Lower lobe of right lung (tissue), 2 donors: Measurements from ENCODE around the gene SMARCB1. TPM values are rescaled to one million over a fixed set of nuclear protein-coding genes. Genes with fewer than 3 reads are reported as not detected.

Experiments
- ATAC-seq, 2 donors: fragments of 200-7000 bp; cut with Tn5 transposase; one replicate each; pipeline ENCODE4 v1.9.1; 2020 to 2022; ENCODE audit warnings: mild to moderate bottlenecking in 2 of 2, moderate library complexity in 2 of 2
- DNase-seq: peaks from one replicate; pipeline ENCODE4 v3.0.0-alpha.2; 2020
- H3K27ac ChIP-seq: fragments of 200-600 bp; one replicate; pipeline ENCODE4 v1.8.0; 2022
- H3K27me3 ChIP-seq: fragments of 200-600 bp; one replicate; pipeline ENCODE4 v1.8.0; 2022; ENCODE audit warnings: low read depth
- H3K36me3 ChIP-seq: fragments of 200-600 bp; one replicate; pipeline ENCODE4 v1.8.0; 2022; ENCODE audit warnings: mild to moderate bottlenecking
- H3K4me1 ChIP-seq: fragments of 200-600 bp; one replicate; pipeline ENCODE4 v1.8.0; 2022
- H3K4me3 ChIP-seq: fragments of 200-600 bp; one replicate; pipeline ENCODE4 v1.8.0; 2022; ENCODE audit warnings: mild to moderate bottlenecking
- H3K9me3 ChIP-seq: fragments of 200-600 bp; one replicate; pipeline ENCODE4 v1.8.0; 2022
- intact Hi-C: fragments of 100-400 bp; cut with DNase I; formaldehyde crosslinking; loops from one replicate; pipeline ENCODE4 v1.11.0; 2022
- total RNA-seq: library from RNA; stranded (reverse); fragmentation: NEBNext Ultra II Directional; extraction: Animal tissue kit (Norgen Biotek cat#: 25700); gene quantifications from one replicate; pipeline ENCODE4 v1.2.1, GENCODE V29; 2021
- TF ChIP-seq, protein P1 (sequence below): fragments of 200-600 bp; IDR thresholded peaks from one replicate; pipeline ENCODE4 v1.8.0; 2022; ENCODE audit warnings: antibody characterized with exemption, mild to moderate bottlenecking
- donor health status: DM: no; HTN: yes; CAD: no; lungs with severe emphysema.

Gene SMARCB1
- total RNA-seq, 1 donor from 2014 or later, result 61.3 TPM

DNA sequence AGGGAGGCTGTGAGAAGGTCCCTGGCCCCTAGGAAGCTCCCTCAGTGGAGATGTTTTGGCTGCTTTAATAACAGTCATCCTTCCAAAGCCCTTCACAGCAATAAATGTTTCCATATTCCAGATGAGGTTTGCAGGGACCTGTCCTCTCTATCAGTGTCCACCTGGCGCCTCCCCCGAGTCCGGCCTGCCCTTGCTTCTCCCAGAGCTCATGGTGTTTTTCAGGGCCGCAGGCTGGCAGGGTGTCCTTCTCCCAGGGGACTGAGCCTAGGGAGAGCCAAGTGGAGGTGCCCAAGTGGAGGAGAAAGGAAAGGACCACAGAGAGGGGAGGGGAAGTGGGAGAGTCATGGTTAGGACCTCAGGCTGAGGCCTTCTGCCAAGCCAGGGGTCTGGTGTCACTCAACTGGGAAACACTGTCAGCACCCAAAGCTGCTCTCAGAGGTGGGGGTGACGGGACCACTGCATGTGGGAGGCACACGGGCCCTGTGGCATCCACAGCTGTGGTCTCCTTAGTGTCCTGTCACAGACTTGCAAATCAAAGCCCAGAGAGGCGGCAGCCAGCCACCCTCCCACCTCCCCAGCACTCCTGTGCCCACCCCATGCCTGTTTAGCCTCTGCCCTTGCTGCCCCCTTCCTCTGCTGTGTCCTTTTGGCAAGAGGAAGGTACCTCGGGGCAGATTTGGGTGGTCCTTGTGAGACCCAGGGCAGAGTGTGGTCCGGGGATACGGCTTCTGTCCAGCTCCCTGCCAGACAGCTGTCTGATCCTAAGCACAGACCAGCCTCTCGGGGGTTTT, 45.7 kb downstream of the SMARCB1 start:
- ATAC-seq (no peak), DNase-seq (peak; percentile 28)
- no peak overlapping the region for H3K4me3 ChIP-seq
- intact Hi-C loops, result no loop called here
- H3K27ac ChIP-seq, result no peak overlapping the region
- H3K4me1 ChIP-seq, result no peaks in the 10 kb centered on the region
- TF ChIP-seq, protein P1, sequence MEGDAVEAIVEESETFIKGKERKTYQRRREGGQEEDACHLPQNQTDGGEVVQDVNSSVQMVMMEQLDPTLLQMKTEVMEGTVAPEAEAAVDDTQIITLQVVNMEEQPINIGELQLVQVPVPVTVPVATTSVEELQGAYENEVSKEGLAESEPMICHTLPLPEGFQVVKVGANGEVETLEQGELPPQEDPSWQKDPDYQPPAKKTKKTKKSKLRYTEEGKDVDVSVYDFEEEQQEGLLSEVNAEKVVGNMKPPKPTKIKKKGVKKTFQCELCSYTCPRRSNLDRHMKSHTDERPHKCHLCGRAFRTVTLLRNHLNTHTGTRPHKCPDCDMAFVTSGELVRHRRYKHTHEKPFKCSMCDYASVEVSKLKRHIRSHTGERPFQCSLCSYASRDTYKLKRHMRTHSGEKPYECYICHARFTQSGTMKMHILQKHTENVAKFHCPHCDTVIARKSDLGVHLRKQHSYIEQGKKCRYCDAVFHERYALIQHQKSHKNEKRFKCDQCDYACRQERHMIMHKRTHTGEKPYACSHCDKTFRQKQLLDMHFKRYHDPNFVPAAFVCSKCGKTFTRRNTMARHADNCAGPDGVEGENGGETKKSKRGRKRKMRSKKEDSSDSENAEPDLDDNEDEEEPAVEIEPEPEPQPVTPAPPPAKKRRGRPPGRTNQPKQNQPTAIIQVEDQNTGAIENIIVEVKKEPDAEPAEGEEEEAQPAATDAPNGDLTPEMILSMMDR, result no peak
- H3K27me3 ChIP-seq, result no peaks in the 10 kb centered on the region
- no peaks in the 10 kb centered on the region for H3K9me3 ChIP-seq
- H3K36me3 ChIP-seq, result peaks cover 83% of the 10 kb centered on the region

DNA sequence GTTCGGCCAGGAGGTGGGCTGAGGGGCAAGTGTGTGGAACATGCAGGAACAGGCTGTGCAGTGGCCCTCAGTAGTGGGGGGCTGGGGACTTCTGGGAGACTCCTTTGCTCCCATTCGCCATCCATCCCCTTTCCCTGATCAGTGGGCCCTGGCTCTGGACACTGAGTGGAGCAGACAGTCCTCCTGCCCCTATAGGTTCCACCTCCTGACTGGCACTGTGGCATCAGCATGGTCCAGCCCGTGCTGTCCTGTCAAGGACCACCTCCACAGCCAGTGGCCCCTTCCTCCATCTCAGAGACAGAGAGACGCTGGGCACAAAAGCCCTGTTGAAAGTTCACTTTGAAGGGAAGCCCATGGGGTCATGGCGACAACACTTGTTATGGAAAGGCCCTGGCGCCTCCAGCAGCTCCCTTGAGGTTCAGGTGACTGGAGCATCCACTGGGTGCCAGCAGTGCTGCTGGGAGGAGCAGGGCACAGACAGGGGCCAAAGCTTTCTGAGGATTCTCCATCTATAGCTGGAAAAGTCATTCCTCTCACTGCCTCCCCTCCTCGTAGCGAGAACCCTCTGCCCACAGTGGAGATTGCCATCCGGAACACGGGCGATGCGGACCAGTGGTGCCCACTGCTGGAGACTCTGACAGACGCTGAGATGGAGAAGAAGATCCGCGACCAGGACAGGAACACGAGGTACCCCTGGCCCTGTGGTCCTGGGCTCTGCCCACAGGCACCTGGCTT, 46.4 kb downstream of the SMARCB1 start:
- Histone ChIP-seq H3K27me3 (no peaks in the 10 kb centered on the region), H3K4me1 (peaks cover 5% of the 10 kb centered on the region), H3K4me3 (no peak overlapping the region), H3K36me3 (peaks cover 76% of the 10 kb centered on the region), H3K9me3 (no peaks in the 10 kb centered on the region), H3K27ac (no peak overlapping the region)
- TF ChIP-seq, protein P1, result no peak
- intact Hi-C loops, result no loop called here
- no peak for ATAC-seq
- peak; percentile 20 for DNase-seq

DNA sequence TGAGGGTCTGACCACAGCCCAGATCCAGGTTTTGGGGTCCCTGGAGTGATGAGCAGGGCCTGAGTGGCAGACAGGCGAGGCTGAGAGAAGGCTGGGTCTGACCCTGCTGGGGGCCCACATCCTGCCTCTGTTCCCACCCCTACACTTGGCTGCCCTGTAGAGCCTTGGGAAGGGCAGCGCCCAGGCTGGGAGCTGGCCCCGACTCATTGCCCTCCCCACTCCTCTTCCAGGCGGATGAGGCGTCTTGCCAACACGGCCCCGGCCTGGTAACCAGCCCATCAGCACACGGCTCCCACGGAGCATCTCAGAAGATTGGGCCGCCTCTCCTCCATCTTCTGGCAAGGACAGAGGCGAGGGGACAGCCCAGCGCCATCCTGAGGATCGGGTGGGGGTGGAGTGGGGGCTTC, 47.1 kb downstream of the SMARCB1 start:
- Histone ChIP-seq H3K27ac (no peak overlapping the region), H3K27me3 (no peaks in the 10 kb centered on the region), H3K36me3 (peaks cover 68% of the 10 kb centered on the region), H3K9me3 (no peaks in the 10 kb centered on the region), H3K4me1 (peaks cover 12% of the 10 kb centered on the region), H3K4me3 (no peak overlapping the region)
- ATAC-seq (no peak), DNase-seq (peak; percentile 38)
- TF ChIP-seq, protein P1, result no peak
- intact Hi-C loops, result no loop called here

DNA sequence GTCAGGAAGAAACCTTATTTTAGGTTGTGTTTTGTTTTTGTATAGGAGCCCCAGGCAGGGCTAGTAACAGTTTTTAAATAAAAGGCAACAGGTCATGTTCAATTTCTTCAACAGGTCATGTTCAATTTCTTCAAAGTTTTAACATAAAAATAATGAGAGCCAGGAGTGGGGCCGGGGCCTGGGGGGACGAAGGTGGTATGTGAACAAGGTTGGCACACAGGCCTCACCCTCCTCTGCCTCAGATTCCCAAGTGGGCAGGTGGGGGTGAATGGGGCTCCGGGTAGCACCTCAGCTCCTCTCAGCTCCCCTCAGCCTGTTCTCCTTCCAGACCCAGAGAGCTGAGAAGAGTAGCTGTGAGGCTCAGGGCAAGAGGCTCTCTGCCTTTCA, 47.6 kb downstream of the SMARCB1 start:
- intact Hi-C loops, result no loop called here
- H3K36me3 ChIP-seq, result peaks cover 64% of the 10 kb centered on the region
- no peaks in the 10 kb centered on the region for H3K27me3 ChIP-seq
- H3K4me1 ChIP-seq, result peaks cover 15% of the 10 kb centered on the region
- TF ChIP-seq, protein P1, result no peak
- ATAC-seq (no peak), DNase-seq (no peak)
- H3K4me3 ChIP-seq, result no peak overlapping the region
- H3K9me3 ChIP-seq, result no peaks in the 10 kb centered on the region
- no peak overlapping the region for H3K27ac ChIP-seq

DNA sequence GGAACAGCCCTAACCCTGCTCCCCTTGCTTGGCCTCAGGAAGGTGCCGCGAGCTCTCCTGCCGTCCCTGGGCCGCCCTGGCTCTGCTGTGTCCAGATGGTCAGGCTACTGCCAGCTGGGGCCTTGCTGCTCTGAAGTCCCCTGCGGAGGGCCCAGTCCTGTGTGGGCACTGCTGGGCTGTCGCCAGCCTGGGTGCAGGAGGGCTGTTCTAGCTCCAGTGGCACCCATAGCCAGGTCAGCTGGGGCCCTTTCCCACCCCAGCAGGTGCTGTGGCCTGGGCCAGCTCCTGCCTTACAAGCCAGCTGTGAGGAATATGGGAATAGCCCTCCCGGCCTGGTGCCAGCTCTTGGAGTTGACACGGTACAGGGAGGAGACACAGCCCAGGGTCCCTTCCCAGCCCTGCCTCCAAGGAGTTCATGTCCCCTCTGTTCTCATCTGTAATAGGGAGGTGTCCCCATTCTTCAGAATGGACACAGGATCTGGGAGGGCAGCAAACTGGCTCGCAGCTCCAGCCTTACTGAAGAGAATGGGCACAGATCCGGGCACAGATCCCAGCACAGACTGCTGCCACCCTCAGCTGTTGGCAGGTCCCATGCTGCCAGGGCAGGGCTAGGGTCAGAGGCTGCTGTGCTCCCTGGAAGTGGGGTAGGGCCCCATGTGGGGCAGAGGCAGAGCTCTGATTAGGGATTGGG, 48.2 kb downstream of the SMARCB1 start:
- Histone ChIP-seq H3K27ac (no peak overlapping the region), H3K9me3 (no peaks in the 10 kb centered on the region), H3K27me3 (no peaks in the 10 kb centered on the region), H3K36me3 (peaks cover 58% of the 10 kb centered on the region), H3K4me1 (peaks cover 17% of the 10 kb centered on the region), H3K4me3 (no peak overlapping the region)
- DNase-seq, result peak; percentile 43
- no peak for ATAC-seq
- intact Hi-C loops, result no loop called here
- TF ChIP-seq, protein P1, result no peak
